Omental fat pad (tissue), 4 donors: ENCODE results near the gene COL4A2. TPM values are rescaled to one million over a fixed set of nuclear protein-coding genes. Genes with fewer than 3 reads are reported as not detected.

Experiments used
- ATAC-seq: fragments of 150-250 bp; one replicate; pipeline ENCODE4 v1.9.1; 2016; ENCODE audit warnings: mild to moderate bottlenecking, moderate library complexity; ENCODE audit not compliant: low FRiP score
- DNase-seq: peaks from one replicate; pipeline ENCODE4 v3.0.0-alpha.2; 2019; ENCODE audit warnings: low spot score
- CTCF ChIP-seq, 3 donors: fragments of 450-650 bp; IDR thresholded peaks; one replicate each; pipeline ENCODE4 v1.5.1; 2016 to 2017; ENCODE audit warnings: antibody characterized with exemption in 3 of 3, mild to moderate bottlenecking in 3 of 3, moderate library complexity in 2 of 3
- total RNA-seq, 4 donors: library from RNA; depleted of rRNA; stranded (reverse); fragments of >200 nt; gene quantifications; one replicate each; pipeline ENCODE4 v1.1.0, GENCODE V29; 2016

COL4A2 gene
- total RNA-seq, 4 donors from 2014 or later: 380 to 788 (median 684) TPM

- TF ChIP-seq CTCF (IDR thresholded peaks at IDR 0.05): no peak
- ATAC-seq: no peak
- DNase-seq: no peak
These were observed 107.8 kb downstream of the COL4A2 start for GRCh38 chr13:110414931-110415330.

- no peak for TF ChIP-seq CTCF (IDR thresholded peaks at IDR 0.05)
- ATAC-seq (peak; percentile 30), DNase-seq (no peak)
These were observed 108.6 kb downstream of the COL4A2 start for GRCh38 chr13:110415669-110416068.

- no peak for DNase-seq
- peak; percentile 42 for ATAC-seq
- no peak for TF ChIP-seq CTCF (IDR thresholded peaks at IDR 0.05)
These were observed 109.3 kb downstream of the COL4A2 start for GRCh38 chr13:110416131-110417025.

GRCh38 chr13:110418944-110419343 lies 111.9 kb downstream of the COL4A2 start:
- TF ChIP-seq CTCF (IDR thresholded peaks at IDR 0.05): no peak
- no peak for DNase-seq
- ATAC-seq: no peak

GRCh38 chr13:110419381-110419791 lies 112.3 kb downstream of the COL4A2 start:
- no peak for DNase-seq
- no peak for ATAC-seq
- no peak for TF ChIP-seq CTCF (IDR thresholded peaks at IDR 0.05)

GRCh38 chr13:110419946-110420345 lies 112.9 kb downstream of the COL4A2 start:
- ATAC-seq (no peak), DNase-seq (no peak)
- TF ChIP-seq CTCF (IDR thresholded peaks at IDR 0.05): no peak

GRCh38 chr13:110420626-110421025 lies 113.5 kb downstream of the COL4A2 start:
- DNase-seq (no peak), ATAC-seq (no peak)
- TF ChIP-seq CTCF (IDR thresholded peaks at IDR 0.05): no peak
